OCI-LY3 (cell line): Measurements from ENCODE around the gene KCTD5.

ENCODE experiments used
- EZH2phosphoT487 ChIP-seq: fragments of 200-600 bp; shearing (Covaris generic); IDR thresholded peaks from 2 replicates; pipeline ENCODE4 v1.6.1; 2018; ENCODE audit warnings: antibody characterized with exemption, mixed run types, low read depth
- TF ChIP-seq, protein P1 (sequence below): fragments of 200-600, 300-600 bp; sonication (generic); IDR thresholded peaks from 2 replicates; pipeline ENCODE4 v1.5.1; 2014; ENCODE audit warnings: antibody characterized with exemption, low read length, low read depth

DNA sequence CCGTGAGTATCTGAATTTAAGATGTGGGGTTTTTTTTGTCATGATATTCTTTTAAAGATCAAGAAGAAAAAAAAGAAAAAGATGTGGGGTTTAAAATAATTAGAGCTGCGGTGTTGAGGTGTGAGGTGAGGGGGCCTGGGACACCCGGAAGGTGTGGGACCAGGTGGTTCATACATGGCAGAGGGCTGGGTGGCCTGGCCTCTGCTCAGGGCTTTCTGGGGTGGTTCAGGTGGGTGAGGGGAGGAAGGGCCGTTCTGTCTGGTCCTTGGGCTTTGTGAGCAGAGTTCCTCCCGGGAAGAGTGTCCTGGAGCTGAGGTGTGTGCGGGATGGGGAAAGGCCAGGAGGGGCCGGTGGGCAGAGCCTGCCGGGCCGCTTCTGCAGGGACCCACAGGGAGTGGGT is 32.7 kb downstream of the KCTD5 start:
- TF ChIP-seq, protein P1, sequence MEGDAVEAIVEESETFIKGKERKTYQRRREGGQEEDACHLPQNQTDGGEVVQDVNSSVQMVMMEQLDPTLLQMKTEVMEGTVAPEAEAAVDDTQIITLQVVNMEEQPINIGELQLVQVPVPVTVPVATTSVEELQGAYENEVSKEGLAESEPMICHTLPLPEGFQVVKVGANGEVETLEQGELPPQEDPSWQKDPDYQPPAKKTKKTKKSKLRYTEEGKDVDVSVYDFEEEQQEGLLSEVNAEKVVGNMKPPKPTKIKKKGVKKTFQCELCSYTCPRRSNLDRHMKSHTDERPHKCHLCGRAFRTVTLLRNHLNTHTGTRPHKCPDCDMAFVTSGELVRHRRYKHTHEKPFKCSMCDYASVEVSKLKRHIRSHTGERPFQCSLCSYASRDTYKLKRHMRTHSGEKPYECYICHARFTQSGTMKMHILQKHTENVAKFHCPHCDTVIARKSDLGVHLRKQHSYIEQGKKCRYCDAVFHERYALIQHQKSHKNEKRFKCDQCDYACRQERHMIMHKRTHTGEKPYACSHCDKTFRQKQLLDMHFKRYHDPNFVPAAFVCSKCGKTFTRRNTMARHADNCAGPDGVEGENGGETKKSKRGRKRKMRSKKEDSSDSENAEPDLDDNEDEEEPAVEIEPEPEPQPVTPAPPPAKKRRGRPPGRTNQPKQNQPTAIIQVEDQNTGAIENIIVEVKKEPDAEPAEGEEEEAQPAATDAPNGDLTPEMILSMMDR, result no peak
- TF ChIP-seq EZH2phosphoT487, result no peak
